WTC11 (cell line): Measurements from ENCODE around the gene PDGFRA. TPM values are rescaled to one million over a fixed set of nuclear protein-coding genes. Genes with fewer than 3 reads are reported as not detected.
"Not testable (repeated sequence)": the region's sequence is repeated elsewhere in the genome, so short reads cannot be mapped to it uniquely, and the experiment has no call there.

Experiments
- ATAC-seq: fragments of 200-7000 bp; cut with Tn5 transposase; 2 replicates; pipeline ENCODE4 v1.10.0; 2021; ENCODE audit warnings: mild to moderate bottlenecking, moderate library complexity
- CTCF ChIA-PET: fragments of 300-600 bp; sonication (Branson Sonifier 250); formaldehyde crosslinking; loops from one replicate; lab custom pipeline; 2021; ENCODE audit warnings: antibody characterized with exemption; lab: Charles Lee
- POLR2A ChIA-PET: fragments of 350-600 bp; sonication (Branson Sonifier 250); formaldehyde crosslinking; loops from one replicate; lab custom pipeline; 2021; ENCODE audit warnings: antibody characterized with exemption; lab: Charles Lee
- DNase-seq: peaks from one replicate; pipeline ENCODE4 v3.0.0; 2021; ENCODE audit warnings: low spot score
- H3K27ac Mint-ChIP-seq: 2 replicates; pipeline ENCODE4 v1.8.0; 2021; ENCODE audit warnings: mixed read lengths
- H3K27me3 Mint-ChIP-seq: 2 replicates; pipeline ENCODE4 v1.8.0; 2021; ENCODE audit warnings: low read depth, mild to moderate bottlenecking, moderate library complexity, mixed read lengths
- H3K36me3 Mint-ChIP-seq: 2 replicates; pipeline ENCODE4 v1.8.0; 2021; ENCODE audit warnings: mixed read lengths
- H3K4me1 Mint-ChIP-seq: 2 replicates; pipeline ENCODE4 v1.8.0; 2022; ENCODE audit warnings: mixed read lengths
- H3K4me3 Mint-ChIP-seq: 2 replicates; pipeline ENCODE4 v1.8.0; 2021; ENCODE audit warnings: mild to moderate bottlenecking, moderate library complexity, mixed read lengths
- H3K9me3 Mint-ChIP-seq: 2 replicates; pipeline ENCODE4 v1.8.0; 2021; ENCODE audit warnings: mixed read lengths
- ATF2 ChIP-seq: sonication (generic); formaldehyde crosslinking; IDR thresholded peaks from 2 replicates; pipeline ENCODE4 v1.8.1; 2022; ENCODE audit warnings: low read depth, missing genetic modification reagents, borderline replicate concordance
- CREB1 ChIP-seq: sonication (generic); formaldehyde crosslinking; IDR thresholded peaks from 2 replicates; pipeline ENCODE4 v1.8.0; 2023; ENCODE audit warnings: mild to moderate bottlenecking, missing genetic modification reagents
- CTCF ChIP-seq: fragments of 200-600 bp; IDR thresholded peaks from 2 replicates; pipeline ENCODE4 v1.8.0; 2022; ENCODE audit warnings: antibody characterized with exemption
- E2F1 ChIP-seq: sonication (generic); formaldehyde crosslinking; IDR thresholded peaks from 2 replicates; pipeline ENCODE4 v1.8.0; 2022; ENCODE audit warnings: mild to moderate bottlenecking, missing genetic modification reagents
- ESRRA ChIP-seq: sonication (generic); formaldehyde crosslinking; IDR thresholded peaks from 2 replicates; pipeline ENCODE4 v1.8.1; 2022; ENCODE audit warnings: mild to moderate bottlenecking, missing genetic modification reagents, borderline replicate concordance
- FOXJ3 ChIP-seq: sonication (generic); formaldehyde crosslinking; IDR thresholded peaks from 2 replicates; pipeline ENCODE4 v1.9.0; 2021; ENCODE audit warnings: missing genetic modification reagents, mild to moderate bottlenecking, borderline replicate concordance
- FOXP1 ChIP-seq: sonication (generic); formaldehyde crosslinking; IDR thresholded peaks from 2 replicates; pipeline ENCODE4 v1.8.0; 2022; ENCODE audit warnings: missing genetic modification reagents, mild to moderate bottlenecking, moderate library complexity, borderline replicate concordance
- HMGXB4 ChIP-seq: sonication (generic); formaldehyde crosslinking; IDR thresholded peaks from 2 replicates; pipeline ENCODE4 v1.8.1; 2023; ENCODE audit warnings: mild to moderate bottlenecking, moderate library complexity, missing genetic modification reagents
- JAZF1 ChIP-seq: fragments of 250-450 bp; sonication (Bioruptor Pico); IDR thresholded peaks from 2 replicates; pipeline ENCODE4 v1.9.0; 2021; ENCODE audit warnings: moderate library complexity, mild to moderate bottlenecking, inconsistent platforms
- NFYB ChIP-seq: sonication (generic); formaldehyde crosslinking; conservative IDR thresholded peaks from 2 replicates; pipeline ENCODE4 v1.8.0; 2022; ENCODE audit warnings: low read depth, missing genetic modification reagents
- NR3C1 ChIP-seq: sonication (generic); formaldehyde crosslinking; conservative IDR thresholded peaks from 2 replicates; pipeline ENCODE4 v1.8.1; 2023; ENCODE audit warnings: low read depth, mild to moderate bottlenecking, missing genetic modification reagents
- OVOL2 ChIP-seq: fragments of 250-450 bp; sonication (Bioruptor Pico); IDR thresholded peaks from 2 replicates; pipeline ENCODE4 v1.9.0; 2021; ENCODE audit warnings: mild to moderate bottlenecking, borderline replicate concordance
- RELA ChIP-seq: sonication (generic); formaldehyde crosslinking; IDR thresholded peaks from 2 replicates; pipeline ENCODE4 v1.8.1; 2022; ENCODE audit warnings: missing genetic modification reagents, mild to moderate bottlenecking, borderline replicate concordance
- SP1 ChIP-seq: sonication (generic); formaldehyde crosslinking; conservative IDR thresholded peaks from 2 replicates; pipeline ENCODE4 v1.8.1; 2022; ENCODE audit warnings: missing genetic modification reagents
- ZNF263 ChIP-seq: sonication (generic); formaldehyde crosslinking; IDR thresholded peaks from 2 replicates; pipeline ENCODE4 v1.8.1; 2022; ENCODE audit warnings: low read depth, mild to moderate bottlenecking, moderate library complexity, missing genetic modification reagents
- ZNF317 ChIP-seq: sonication (generic); formaldehyde crosslinking; IDR thresholded peaks from 2 replicates; pipeline ENCODE4 v1.8.1; 2023; ENCODE audit warnings: low read depth, mild to moderate bottlenecking, moderate library complexity, missing genetic modification reagents, borderline replicate concordance
- ZNF423 ChIP-seq: fragments of 250-450 bp; sonication (Bioruptor Pico); IDR thresholded peaks from 2 replicates; pipeline ENCODE4 v2.1.2; 2022; ENCODE audit warnings: mild to moderate bottlenecking, moderate library complexity
- total RNA-seq: library from RNA; stranded (reverse); gene quantifications from 3 replicates; pipeline ENCODE4 v1.2.3, GENCODE V29; 2021
- TF ChIP-seq, protein P1 (sequence below): sonication (generic); formaldehyde crosslinking; conservative IDR thresholded peaks from 2 replicates; pipeline ENCODE4 v1.8.1; 2022; ENCODE audit warnings: mild to moderate bottlenecking, missing genetic modification reagents

PDGFRA gene
- total RNA-seq, 1 experiment from 2014 or later = 3.3 TPM

GRCh38 chr4:54237770-54238169, 8.7 kb downstream of the PDGFRA start:
- CTCF ChIA-PET = no interaction called here
- Mint-ChIP-seq H3K36me3 (peaks cover 35% of the 10 kb centered on the region), H3K27ac (no peak overlapping the region), H3K4me1 (peaks cover 4% of the 10 kb centered on the region; the same call in 1 of the 2 replicates), H3K27me3 (peaks cover 34% of the 10 kb centered on the region), H3K9me3 (peaks cover 34% of the 10 kb centered on the region), H3K4me3 (no peak overlapping the region)
- TF ChIP-seq ESRRA (CRISPR knock-in tag) (no peak), E2F1 (CRISPR knock-in tag) (no peak), ZNF263 (CRISPR knock-in tag) (no peak), HMGXB4 (no peak), OVOL2 (no peak), CREB1 (CRISPR knock-in tag) (no peak), CTCF (no peak), SP1 (CRISPR knock-in tag) (no peak), NR3C1 (no peak), RELA (CRISPR knock-in tag) (no peak), ZNF317 (CRISPR knock-in tag) (no peak), ATF2 (CRISPR knock-in tag) (no peak), FOXJ3 (CRISPR knock-in tag) (no peak), NFYB (CRISPR knock-in tag) (no peak), FOXP1 (CRISPR knock-in tag) (no peak), ZNF423 (CRISPR knock-in tag) (no peak), JAZF1 (CRISPR knock-in tag) (no peak)
- TF ChIP-seq, protein P1, sequence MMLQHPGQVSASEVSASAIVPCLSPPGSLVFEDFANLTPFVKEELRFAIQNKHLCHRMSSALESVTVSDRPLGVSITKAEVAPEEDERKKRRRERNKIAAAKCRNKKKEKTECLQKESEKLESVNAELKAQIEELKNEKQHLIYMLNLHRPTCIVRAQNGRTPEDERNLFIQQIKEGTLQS (CRISPR knock-in tag) = no peak
- no peak for ATAC-seq
- POLR2A ChIA-PET = no interaction called here
- DNase-seq = no peak

DNA sequence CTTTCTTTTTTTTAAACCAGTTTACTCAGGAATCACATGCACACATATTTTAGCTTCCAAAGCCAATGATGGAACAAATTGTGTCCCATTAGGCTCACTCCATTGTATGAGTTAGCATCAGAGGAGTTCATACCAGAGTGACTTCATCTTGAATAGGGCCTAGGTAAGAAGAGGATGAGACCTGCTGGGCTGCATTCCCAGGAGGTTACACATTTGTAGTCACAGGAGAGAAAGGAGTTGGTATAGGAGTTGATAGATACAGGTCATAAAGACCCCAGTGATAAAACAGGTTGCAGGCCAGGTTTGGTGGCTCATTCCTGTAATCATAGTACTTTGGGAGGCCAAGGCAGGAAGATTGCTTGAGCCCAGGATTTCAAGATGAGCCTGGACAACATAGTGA, 9.3 kb downstream of the PDGFRA start:
- Mint-ChIP-seq H3K4me1 (peaks cover 4% of the 10 kb centered on the region; the same call in 1 of the 2 replicates), H3K36me3 (peaks cover 41% of the 10 kb centered on the region), H3K27ac (no peak overlapping the region), H3K9me3 (peaks cover 40% of the 10 kb centered on the region), H3K4me3 (no peak overlapping the region), H3K27me3 (peaks cover 35% of the 10 kb centered on the region)
- no peak for DNase-seq
- no peak for TF ChIP-seq NFYB (CRISPR knock-in tag)
- no peak for TF ChIP-seq ZNF317 (CRISPR knock-in tag)
- no peak for TF ChIP-seq OVOL2
- no peak for TF ChIP-seq CTCF
- ATAC-seq = no peak
- POLR2A ChIA-PET = no interaction called here
- CTCF ChIA-PET = no interaction called here

- ATAC-seq, H3K4me3 Mint-ChIP-seq, H3K27ac Mint-ChIP-seq, CTCF ChIA-PET, POLR2A ChIA-PET, H3K4me1 Mint-ChIP-seq, DNase-seq: not testable (repeated sequence)
- Mint-ChIP-seq H3K36me3 (peaks cover 58% of the 10 kb centered on the region), H3K9me3 (peaks cover 59% of the 10 kb centered on the region), H3K27me3 (peaks cover 12% of the 10 kb centered on the region)
These were observed 12.3 kb downstream of the PDGFRA start for GRCh38 chr4:54241268-54241823.

DNA sequence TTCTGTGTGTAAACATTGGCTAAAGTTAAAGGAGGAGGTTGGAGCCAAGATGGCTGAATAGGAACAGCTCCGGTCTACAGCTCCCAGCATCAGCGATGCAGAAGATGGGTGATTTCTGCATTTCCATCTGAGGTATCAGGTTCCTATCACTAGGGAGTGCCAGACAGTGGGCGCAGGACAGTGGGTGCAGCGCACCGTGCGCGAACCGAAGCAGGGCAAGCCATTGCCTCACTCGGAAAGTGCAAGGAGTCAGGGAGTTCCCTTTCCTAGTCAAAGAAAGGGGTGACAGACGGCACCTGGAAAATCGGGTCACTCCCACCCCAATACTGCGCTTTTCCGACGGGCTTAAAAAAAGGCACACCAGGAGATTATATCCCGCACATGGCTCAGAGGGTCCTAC, 14.4 kb downstream of the PDGFRA start:
- H3K4me3 Mint-ChIP-seq, H3K27me3 Mint-ChIP-seq, DNase-seq, POLR2A ChIA-PET, H3K27ac Mint-ChIP-seq, H3K4me1 Mint-ChIP-seq, CTCF ChIA-PET, ATAC-seq: not testable (repeated sequence)
- H3K9me3 Mint-ChIP-seq = peaks cover 66% of the 10 kb centered on the region
- peaks cover 64% of the 10 kb centered on the region for H3K36me3 Mint-ChIP-seq
